Liver (tissue), 9 donors: Measurements from ENCODE around the gene AKAP13. TPM values are rescaled to one million over a fixed set of nuclear protein-coding genes. Genes with fewer than 3 reads are reported as not detected.

Source experiments
- DNase-seq: peaks from one replicate; pipeline ENCODE4 v3.0.0-alpha.2; 2017; ENCODE audit warnings: low spot score
- H3K27ac ChIP-seq, 2 donors: one replicate each; pipeline ENCODE4 v1.7.0; 2013; ENCODE audit warnings: inconsistent platforms in 2 of 2, low read length in 2 of 2, control low read depth in 1 of 2, low read depth in 1 of 2, mild to moderate bottlenecking in 1 of 2
- H3K27me3 ChIP-seq, 4 donors: one replicate each; pipeline versions ENCODE4 v1.6.1 to v1.7.0; 2013; ENCODE audit warnings: low read length in 3 of 4, inconsistent platforms in 1 of 4, mild to moderate bottlenecking in 1 of 4, moderate library complexity in 1 of 4; ENCODE audit not compliant: control insufficient read depth in 4 of 4, insufficient read depth in 4 of 4
- H3K36me3 ChIP-seq, 4 donors: one replicate each; pipeline versions ENCODE4 v1.6.1 to v1.7.0; 2013; ENCODE audit warnings: low read length in 3 of 4, mild to moderate bottlenecking in 3 of 4, low read depth in 1 of 4, moderate library complexity in 1 of 4; ENCODE audit not compliant: control insufficient read depth in 4 of 4, insufficient read depth in 3 of 4
- H3K4me1 ChIP-seq, 4 donors: one replicate each; pipeline versions ENCODE4 v1.6.1 to v1.7.0; 2013; ENCODE audit warnings: low read length in 3 of 4, mild to moderate bottlenecking in 3 of 4, moderate library complexity in 1 of 4; ENCODE audit not compliant: control insufficient read depth in 4 of 4, insufficient read depth in 4 of 4
- H3K4me3 ChIP-seq, 3 donors: one replicate each; pipeline versions ENCODE4 v1.6.1 to v1.7.0; 2013; ENCODE audit warnings: low read length in 3 of 3, control low read depth in 1 of 3, low read depth in 1 of 3, mild to moderate bottlenecking in 1 of 3
- H3K9ac ChIP-seq, 2 donors: one replicate each; pipeline ENCODE4 v1.7.0; 2013; ENCODE audit warnings: low read length in 2 of 2, mild to moderate bottlenecking in 2 of 2, moderate library complexity in 2 of 2, control low read depth in 1 of 2, low read depth in 1 of 2
- H3K9me3 ChIP-seq, 4 donors: one replicate each; pipeline versions ENCODE4 v1.6.1 to v1.7.0; 2013; ENCODE audit warnings: low read length in 3 of 4; ENCODE audit not compliant: control insufficient read depth in 4 of 4
- EGR1 ChIP-seq, 2 donors: IDR thresholded peaks; 2 replicates each; pipeline ENCODE4 v1.6.1; 2016 to 2018; ENCODE audit warnings: antibody characterized with exemption in 2 of 2, low read depth in 2 of 2
- FOXA1 ChIP-seq: IDR thresholded peaks from 2 replicates; pipeline ENCODE4 v1.6.1; 2016; ENCODE audit warnings: antibody characterized with exemption
- FOXA2 ChIP-seq: IDR thresholded peaks from 2 replicates; pipeline ENCODE4 v1.6.1; 2016; ENCODE audit warnings: antibody characterized with exemption
- GABPA ChIP-seq, 2 donors: IDR thresholded peaks in 1 of 2; conservative IDR thresholded peaks in 1 of 2; 2 replicates each; pipeline ENCODE4 v1.6.1; 2016; ENCODE audit warnings: antibody characterized with exemption in 2 of 2, mild to moderate bottlenecking in 1 of 2, moderate library complexity in 1 of 2
- HNF4A ChIP-seq, 2 donors: conservative IDR thresholded peaks; 2 replicates each; pipeline ENCODE4 v1.6.1; 2016; ENCODE audit warnings: antibody characterized with exemption in 2 of 2, mild to moderate bottlenecking in 2 of 2
- HNF4G ChIP-seq: IDR thresholded peaks from 2 replicates; pipeline ENCODE4 v1.6.1; 2016; ENCODE audit warnings: antibody characterized with exemption
- JUND ChIP-seq, 2 donors: IDR thresholded peaks; 2 replicates each; pipeline ENCODE4 v1.6.1; 2016; ENCODE audit warnings: antibody characterized with exemption in 2 of 2
- NR2F2 ChIP-seq: IDR thresholded peaks from 2 replicates; pipeline ENCODE4 v1.6.1; 2016; ENCODE audit warnings: antibody characterized with exemption
- RAD21 ChIP-seq, 2 donors: IDR thresholded peaks; 2 replicates each; pipeline ENCODE4 v1.6.1; 2016; ENCODE audit warnings: antibody characterized with exemption in 2 of 2, mild to moderate bottlenecking in 2 of 2
- RXRA ChIP-seq, 2 donors: IDR thresholded peaks; 2 replicates each; pipeline ENCODE4 v1.6.1; 2017 to 2018; ENCODE audit warnings: antibody characterized with exemption in 2 of 2, mild to moderate bottlenecking in 1 of 2
- SP1 ChIP-seq: IDR thresholded peaks from 2 replicates; pipeline ENCODE4 v1.6.1; 2018; ENCODE audit warnings: antibody characterized with exemption, mild to moderate bottlenecking
- TAF1 ChIP-seq: conservative IDR thresholded peaks from 2 replicates; pipeline ENCODE4 v1.6.1; 2016; ENCODE audit warnings: antibody characterized with exemption, mild to moderate bottlenecking
- ZBTB33 ChIP-seq: IDR thresholded peaks from 2 replicates; pipeline ENCODE4 v1.6.1; 2016; ENCODE audit warnings: antibody characterized with exemption
- WGBS: extraction: QIAGEN DNeasy Blood & Tissue Kit; methylation state at CpG from one replicate; pipeline ENCODE4 v1.1.7; 2013; 5-methylcytosine and 5-hydroxymethylcytosine counted together
- polyA plus RNA-seq, 2 donors: library from polyadenylated mRNA; stranded (reverse) in 1 of 2; unstranded in 1 of 2; fragments of 200-250 nt in 1 of 2; fragments of >200 nt in 1 of 2; fragmentation: Nextera tagmentation in 1 of 2; extraction: Ambion mirVana in 1 of 2; gene quantifications; one replicate each; pipeline versions ENCODE4 v1.2.1 to v1.2.3, GENCODE V29; 2013 to 2015
- total RNA-seq, 2 donors: library from RNA; depleted of rRNA; stranded (reverse); fragments of >200 nt; gene quantifications; one replicate each; pipeline ENCODE4 v1.2.3, GENCODE V29; 2014
- TF ChIP-seq, protein P1 (sequence below): IDR thresholded peaks from 2 replicates; pipeline ENCODE4 v1.6.1; 2016; ENCODE audit warnings: antibody characterized with exemption
- TF ChIP-seq, protein P2 (sequence below): fragments of 150-350 bp; IDR thresholded peaks from 2 replicates; pipeline ENCODE4 v1.5.1; 2017; ENCODE audit warnings: improper control_type of control experiment, low read depth, low read length; ENCODE audit not compliant: missing input control
- TF ChIP-seq, protein P3 (sequence below): IDR thresholded peaks from 2 replicates; pipeline ENCODE4 v1.6.1; 2016; ENCODE audit warnings: antibody characterized with exemption, mild to moderate bottlenecking
- donor health status: healthy.
- donor health status: healthy.
- donor health status: healthy.
- donor health status: healthy.
- donor health status: healthy.

Gene AKAP13
- total and polyA plus RNA-seq, 4 donors, result 18.6 to 92.3 (median 37.4) TPM

DNA sequence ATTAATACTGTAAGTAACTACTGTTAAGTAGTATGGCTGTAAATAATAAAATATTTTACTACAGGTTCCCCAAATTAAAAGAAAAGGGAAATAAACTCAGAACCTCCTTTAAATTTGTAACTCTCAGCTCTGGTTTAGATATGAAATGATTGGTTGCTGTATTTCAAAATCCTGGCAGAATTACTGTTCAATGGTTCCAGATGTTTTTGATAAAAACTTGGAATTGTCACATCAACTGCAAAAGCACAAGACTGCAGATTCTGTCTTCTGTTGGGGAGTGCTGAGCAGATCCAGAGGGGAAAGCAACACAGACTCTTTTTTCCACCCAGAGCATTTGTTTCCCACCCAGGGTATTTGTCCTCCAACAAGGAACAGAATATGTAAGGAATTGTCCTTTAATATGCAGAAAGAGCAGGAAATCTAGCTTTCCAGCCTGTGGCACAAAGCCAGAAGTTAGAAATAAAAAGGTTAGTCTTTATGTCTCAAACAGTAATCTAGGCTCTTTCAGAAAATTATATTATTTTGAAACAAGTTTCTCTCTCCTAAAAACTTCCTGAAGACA is 236.2 kb downstream of the AKAP13 start (continued):
- no peak for TF ChIP-seq FOXA1
- TF ChIP-seq HNF4G, result no peak
- TF ChIP-seq JUND (IDR thresholded peaks at IDR 0.05), result no peak
- TF ChIP-seq NR2F2, result no peak
- no peak for TF ChIP-seq FOXA2
- TF ChIP-seq TAF1, result no peak
- no peak for TF ChIP-seq HNF4A (conservative IDR thresholded peaks at IDR 0.05)
- no peak for TF ChIP-seq ZBTB33

DNA sequence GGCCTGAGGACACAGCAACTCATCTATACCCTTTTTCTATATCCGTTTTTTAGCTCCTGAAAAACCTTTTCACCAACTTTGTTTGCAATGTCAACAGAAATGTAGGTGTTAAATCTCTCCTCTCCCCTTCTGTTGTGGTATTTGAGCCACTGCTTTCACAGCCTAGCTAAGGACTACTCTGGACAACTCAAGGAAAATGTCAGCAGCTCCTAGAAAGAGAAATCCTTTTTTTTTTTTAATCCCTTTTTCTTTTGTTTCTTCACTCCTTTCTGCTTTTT is 237.8 kb downstream of the AKAP13 start:
- H3K27me3 ChIP-seq, result no peaks in the 10 kb centered on the region
- WGBS, result 62% methylated on average over 1 of the region's 1 CpG
- H3K4me3 ChIP-seq, result no peak overlapping the region
- H3K9ac ChIP-seq, result no peak overlapping the region
- H3K9me3 ChIP-seq, result no peaks in the 10 kb centered on the region
- no peaks in the 10 kb centered on the region for H3K36me3 ChIP-seq
- peak overlapping the region in 1 of 2 donors; percentile 19 for H3K27ac ChIP-seq
- no peak for DNase-seq
- no peak for TF ChIP-seq RAD21 (IDR thresholded peaks at IDR 0.05)
- TF ChIP-seq, protein P1, sequence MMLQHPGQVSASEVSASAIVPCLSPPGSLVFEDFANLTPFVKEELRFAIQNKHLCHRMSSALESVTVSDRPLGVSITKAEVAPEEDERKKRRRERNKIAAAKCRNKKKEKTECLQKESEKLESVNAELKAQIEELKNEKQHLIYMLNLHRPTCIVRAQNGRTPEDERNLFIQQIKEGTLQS, result no peak
- no peak for TF ChIP-seq GABPA (IDR thresholded peaks at IDR 0.05 in 1 of 2, conservative IDR thresholded peaks at IDR 0.05 in 1 of 2)
- no peak for TF ChIP-seq JUND (IDR thresholded peaks at IDR 0.05)
- TF ChIP-seq NR2F2, result no peak
- no peak for TF ChIP-seq FOXA1
- TF ChIP-seq SP1, result no peak
- TF ChIP-seq, protein P2, sequence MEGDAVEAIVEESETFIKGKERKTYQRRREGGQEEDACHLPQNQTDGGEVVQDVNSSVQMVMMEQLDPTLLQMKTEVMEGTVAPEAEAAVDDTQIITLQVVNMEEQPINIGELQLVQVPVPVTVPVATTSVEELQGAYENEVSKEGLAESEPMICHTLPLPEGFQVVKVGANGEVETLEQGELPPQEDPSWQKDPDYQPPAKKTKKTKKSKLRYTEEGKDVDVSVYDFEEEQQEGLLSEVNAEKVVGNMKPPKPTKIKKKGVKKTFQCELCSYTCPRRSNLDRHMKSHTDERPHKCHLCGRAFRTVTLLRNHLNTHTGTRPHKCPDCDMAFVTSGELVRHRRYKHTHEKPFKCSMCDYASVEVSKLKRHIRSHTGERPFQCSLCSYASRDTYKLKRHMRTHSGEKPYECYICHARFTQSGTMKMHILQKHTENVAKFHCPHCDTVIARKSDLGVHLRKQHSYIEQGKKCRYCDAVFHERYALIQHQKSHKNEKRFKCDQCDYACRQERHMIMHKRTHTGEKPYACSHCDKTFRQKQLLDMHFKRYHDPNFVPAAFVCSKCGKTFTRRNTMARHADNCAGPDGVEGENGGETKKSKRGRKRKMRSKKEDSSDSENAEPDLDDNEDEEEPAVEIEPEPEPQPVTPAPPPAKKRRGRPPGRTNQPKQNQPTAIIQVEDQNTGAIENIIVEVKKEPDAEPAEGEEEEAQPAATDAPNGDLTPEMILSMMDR, result no peak
- TF ChIP-seq RXRA (IDR thresholded peaks at IDR 0.05), result no peak
- no peak for TF ChIP-seq HNF4A (conservative IDR thresholded peaks at IDR 0.05)
- TF ChIP-seq EGR1 (IDR thresholded peaks at IDR 0.05; ENCODE audit: low read depth in 2 of 2), result no peak
- TF ChIP-seq, protein P3, sequence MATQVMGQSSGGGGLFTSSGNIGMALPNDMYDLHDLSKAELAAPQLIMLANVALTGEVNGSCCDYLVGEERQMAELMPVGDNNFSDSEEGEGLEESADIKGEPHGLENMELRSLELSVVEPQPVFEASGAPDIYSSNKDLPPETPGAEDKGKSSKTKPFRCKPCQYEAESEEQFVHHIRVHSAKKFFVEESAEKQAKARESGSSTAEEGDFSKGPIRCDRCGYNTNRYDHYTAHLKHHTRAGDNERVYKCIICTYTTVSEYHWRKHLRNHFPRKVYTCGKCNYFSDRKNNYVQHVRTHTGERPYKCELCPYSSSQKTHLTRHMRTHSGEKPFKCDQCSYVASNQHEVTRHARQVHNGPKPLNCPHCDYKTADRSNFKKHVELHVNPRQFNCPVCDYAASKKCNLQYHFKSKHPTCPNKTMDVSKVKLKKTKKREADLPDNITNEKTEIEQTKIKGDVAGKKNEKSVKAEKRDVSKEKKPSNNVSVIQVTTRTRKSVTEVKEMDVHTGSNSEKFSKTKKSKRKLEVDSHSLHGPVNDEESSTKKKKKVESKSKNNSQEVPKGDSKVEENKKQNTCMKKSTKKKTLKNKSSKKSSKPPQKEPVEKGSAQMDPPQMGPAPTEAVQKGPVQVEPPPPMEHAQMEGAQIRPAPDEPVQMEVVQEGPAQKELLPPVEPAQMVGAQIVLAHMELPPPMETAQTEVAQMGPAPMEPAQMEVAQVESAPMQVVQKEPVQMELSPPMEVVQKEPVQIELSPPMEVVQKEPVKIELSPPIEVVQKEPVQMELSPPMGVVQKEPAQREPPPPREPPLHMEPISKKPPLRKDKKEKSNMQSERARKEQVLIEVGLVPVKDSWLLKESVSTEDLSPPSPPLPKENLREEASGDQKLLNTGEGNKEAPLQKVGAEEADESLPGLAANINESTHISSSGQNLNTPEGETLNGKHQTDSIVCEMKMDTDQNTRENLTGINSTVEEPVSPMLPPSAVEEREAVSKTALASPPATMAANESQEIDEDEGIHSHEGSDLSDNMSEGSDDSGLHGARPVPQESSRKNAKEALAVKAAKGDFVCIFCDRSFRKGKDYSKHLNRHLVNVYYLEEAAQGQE, result no peak
- peaks cover 2 to 12% (median 9%) of the 10 kb centered on the region in 4 donors for H3K4me1 ChIP-seq
